GM20431 (cell line): ENCODE results near the gene RRP9.

Experiments
- in situ Hi-C: fragments of 300-500 bp; cut with MseI, MboI; formaldehyde crosslinking; loops from one replicate; pipeline ENCODE4 v1.15.0; 2020; ENCODE audit warnings: low sequenced_read_pairs; ENCODE audit not compliant: unreplicated experiment

The RRP9 gene

DNA sequence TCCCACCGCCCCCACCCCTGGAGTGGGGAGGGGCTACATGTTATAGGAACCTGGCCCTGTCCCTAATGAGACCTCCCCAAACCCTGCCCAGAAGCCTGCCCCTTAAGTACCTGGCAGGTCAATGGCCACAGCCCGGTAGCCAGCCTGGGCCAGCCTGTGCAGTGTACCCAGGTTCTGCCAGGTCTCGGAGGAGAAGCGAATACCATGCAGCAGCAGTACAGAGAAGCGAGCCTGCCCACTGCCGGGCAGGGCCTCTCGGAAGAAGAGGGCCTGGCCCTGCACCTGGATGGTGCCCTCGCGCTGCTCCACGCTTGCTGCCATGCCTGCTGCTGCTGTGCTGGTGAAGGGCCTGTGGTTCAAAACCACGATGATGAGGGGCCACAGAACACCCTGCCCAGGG is 29.6 kb upstream of the RRP9 start:
- in situ Hi-C loops: no loop called here

DNA sequence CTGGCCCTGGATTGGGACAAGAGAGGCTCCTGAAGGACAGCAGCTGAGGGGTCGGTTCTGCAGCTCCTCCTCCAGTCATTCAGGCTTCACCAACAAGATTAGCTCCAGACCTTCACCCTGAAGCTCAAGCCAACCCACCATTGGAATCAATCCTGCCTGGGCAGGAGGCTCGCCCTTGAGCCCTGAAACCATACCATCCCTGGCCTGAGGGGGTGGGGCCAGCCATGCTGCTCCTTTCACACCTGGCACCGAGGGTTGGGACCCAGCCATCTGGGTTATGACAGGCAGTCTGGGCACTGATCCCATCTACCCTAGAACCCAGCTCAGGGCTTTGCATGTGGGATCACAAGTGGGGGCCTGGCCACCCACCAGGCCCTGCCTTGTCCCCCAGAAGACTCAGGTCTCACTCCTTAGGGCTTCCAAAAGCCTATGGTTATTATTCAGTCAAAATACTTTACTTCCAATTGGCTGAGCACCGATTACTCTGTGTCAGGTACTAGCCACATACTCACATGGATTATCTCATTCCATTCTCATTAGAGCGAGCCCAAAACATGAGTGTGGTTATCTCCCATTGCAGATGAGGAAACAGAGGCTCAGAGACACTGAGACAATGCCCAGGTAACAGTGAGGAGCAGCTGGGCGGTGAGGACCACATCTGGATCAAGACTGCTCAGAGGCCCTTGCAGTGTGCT is 29.0 kb upstream of the RRP9 start:
- in situ Hi-C loops: no loop called here

DNA sequence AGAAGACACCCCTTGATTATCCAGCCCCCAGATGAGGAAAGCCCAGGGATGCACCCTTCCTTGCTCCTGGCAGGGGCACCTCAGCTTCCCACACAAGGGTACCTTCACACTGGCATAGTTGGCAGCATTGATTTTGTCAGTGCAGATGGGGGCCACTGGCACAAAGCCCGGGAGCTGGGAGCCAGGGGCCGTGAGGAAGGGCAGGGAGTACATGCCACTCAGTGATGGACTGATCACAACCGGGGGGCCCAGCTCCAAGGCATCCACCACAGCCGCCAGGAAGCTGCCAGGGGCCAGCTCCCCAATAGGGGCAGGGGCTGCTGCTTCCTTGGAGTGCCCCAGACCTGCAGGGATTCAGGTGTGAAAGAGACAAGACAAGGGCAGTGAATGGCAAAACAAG is 28.1 kb upstream of the RRP9 start:
- in situ Hi-C loops: no loop called here

DNA sequence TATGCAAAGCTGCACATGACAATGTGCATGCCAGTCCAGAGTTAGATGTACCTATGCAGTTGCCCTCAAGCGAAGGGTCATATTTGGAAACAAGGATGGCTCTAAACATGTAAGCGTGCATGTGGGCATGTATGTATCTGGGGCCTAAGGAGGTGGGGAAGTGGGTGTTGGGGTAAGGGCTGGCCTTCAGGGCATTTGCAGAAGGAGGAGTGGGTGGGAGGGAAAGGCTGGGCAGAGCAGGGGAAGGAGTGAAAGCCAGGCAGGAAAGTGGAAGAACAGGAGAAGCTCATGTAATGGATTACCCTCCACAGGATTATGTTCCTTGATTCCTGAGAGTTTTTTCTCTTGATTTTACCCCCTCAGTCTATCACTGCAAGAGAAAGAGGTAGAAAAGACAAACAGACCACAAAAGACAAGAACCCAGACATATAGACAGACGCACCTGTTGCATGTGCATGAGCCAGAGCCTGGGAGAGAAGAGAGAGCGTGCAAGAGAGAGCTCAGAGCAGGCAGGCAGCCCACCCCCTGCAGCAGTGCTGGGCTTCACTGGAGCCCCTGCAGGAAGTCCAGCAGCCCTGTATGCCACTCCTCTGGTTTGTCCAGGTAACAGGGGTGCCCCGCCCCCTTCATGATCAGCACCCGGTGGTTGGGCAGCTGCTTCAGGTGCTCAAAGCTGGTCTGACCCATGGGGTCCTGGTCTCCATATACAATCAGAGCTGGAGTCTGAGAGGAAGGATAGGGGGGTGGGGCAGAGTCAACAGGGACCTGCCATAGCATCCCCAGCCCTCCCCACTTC is 27.4 kb upstream of the RRP9 start:
- in situ Hi-C loops: no loop called here

DNA sequence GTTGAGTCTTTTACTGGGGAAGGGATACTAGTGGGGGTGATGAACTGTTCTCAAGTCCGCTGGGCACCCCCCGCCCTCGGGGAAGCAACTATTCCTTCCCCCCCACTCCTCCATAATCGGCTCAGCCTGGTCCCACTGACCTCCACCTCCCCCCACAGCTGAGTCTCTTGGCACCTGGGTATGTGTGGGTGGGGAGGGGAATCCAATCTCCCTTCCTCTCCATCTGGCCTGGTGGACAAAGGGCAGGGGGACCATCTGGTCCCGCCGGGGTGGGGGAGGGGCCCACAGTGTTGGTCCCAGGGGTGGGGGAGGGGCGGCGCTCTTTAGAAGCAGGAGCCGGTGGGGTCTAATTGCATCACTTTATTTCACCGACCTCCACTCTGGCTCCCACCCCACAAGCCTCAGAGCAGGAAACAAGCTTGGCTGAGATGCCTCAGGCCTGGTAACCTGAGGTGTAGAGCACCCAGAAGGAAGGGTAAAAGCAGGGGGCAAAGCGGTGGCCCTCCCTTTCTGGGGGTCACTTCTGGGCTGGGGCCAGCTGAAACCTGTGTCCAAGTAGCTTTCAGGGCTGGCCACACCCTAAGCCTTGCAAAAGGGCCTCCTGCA is 26.6 kb upstream of the RRP9 start:
- in situ Hi-C loops: no loop called here

DNA sequence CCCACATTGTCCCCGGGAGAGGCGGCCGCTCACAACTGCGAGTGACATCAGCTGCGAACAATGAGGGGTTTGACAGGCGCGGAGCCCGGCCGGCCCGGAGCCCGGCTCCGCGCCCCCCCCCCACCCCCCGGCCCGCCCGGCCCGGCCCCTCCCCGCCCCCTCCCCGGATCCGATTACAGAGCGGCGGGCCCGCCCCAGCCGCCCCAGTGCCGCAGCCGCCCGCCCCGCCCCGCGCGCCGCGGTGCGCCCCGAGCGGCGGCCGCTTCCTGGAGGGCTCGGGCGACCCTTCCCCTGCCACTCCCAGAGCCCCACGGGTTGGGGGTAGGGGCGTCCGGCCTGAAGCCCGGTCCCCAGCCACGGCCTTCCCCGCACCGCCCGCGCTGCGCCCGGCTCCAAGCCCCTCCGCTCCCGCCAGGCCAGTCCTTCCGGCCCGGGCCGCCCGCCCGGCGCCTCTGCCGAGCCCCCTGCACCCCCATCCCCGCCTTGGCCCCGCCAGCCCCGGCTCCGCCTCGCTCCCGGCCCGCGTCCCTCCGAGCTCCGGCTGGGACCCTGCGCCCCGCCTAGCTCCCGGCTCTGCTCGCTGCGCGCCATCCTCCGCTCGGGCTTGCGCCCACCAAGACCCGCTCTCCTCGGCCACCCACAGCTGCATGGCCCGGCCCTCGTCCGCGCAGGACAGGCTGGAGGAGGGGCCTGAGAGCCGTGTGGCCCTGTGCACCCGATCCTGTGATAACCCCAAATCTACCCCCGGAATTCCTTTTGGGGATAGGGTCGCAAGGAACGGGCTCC is 25.9 kb upstream of the RRP9 start, which contains the start of gene PCBP4:
Gene PCBP4, minus strand, starts transcription at position 71 of the 786 bp plus-strand sequence. CDS start 6,214 bp downstream, outside the sequence.
- in situ Hi-C loops: no loop called here

DNA sequence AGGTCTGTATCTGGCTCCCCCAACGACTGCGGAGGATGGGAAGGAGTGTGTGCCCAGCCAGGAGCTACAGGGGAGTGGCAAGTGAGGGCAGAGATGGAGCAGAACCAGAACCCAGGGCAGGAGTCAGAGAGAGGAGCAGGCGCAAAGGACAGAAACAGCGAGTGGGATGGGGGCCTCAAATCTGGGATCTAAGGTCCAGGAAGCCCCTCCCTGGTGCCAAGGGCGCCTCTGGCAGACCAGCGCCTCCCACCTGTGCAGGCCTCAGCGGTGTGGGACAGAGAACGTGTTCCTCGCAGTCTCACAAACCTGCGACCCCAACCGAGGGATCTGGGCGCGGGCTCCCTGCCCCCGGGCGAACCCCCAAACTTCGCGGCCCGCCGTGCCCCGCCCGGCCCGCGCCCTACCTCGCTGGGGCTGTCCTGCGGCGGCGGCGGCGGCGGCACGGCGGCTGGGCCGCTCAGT is 25.2 kb upstream of the RRP9 start:
- in situ Hi-C loops: no loop called here

DNA sequence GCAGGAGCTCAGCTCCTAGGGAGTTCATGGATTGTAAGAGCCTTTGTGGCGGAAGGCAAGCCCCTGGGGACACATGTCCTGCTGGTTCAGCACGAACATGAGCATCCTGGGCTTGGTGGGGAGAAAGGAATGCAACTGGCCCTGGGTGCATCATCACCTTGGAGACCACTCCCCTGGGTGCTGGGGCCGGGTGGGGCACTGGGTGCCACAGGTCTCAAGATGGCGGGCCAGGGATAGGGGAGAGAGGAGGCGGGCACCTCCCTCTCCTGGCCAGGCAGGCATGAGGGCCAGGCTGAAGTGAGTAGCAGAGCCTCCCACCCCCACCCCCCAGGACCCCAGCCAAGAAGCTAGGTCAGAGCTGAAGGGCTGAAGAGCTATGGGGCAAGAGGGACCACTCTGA is 24.8 kb upstream of the RRP9 start:
- in situ Hi-C loops: no loop called here

DNA sequence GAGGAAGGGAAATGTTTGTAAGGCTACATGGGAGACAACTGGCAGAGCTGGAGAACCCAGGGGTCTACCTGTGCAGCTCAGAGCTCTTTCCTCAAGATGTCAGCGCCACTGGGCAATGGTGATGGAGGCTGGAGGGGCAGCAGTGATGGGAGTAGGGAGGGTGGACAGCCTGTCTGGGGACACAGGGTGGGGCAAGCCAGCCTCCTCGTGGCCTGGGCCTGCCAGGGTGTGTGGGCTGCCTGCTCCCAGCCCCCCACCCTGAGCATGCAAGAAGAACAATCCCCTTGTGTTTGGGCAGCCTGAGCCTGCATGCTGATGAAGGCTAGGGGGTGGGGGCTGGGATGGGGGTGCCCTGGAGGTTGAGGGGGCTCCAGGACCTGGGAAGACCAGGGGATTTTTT is 24.3 kb upstream of the RRP9 start:
- in situ Hi-C loops: no loop called here

DNA sequence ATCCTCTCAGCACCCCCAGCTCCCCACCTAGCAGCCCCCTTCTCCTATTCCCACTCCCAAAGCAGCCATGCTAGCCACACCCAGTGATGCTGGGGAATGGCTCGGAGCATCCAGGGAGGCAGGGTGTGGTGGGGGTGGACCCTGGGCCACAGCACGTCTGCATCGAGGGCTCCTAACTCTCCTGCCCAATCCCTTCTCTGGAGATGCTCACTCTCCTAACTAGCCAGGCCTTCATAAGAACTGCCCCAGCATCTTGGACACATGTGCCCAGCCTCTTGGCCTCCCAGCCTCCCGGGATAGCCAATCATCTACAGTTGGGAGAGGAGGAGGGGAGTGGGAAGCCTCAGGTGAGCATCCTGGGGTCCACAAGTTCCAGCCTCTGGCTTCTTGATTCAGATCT is 22.8 kb upstream of the RRP9 start:
- in situ Hi-C loops: no loop called here

DNA sequence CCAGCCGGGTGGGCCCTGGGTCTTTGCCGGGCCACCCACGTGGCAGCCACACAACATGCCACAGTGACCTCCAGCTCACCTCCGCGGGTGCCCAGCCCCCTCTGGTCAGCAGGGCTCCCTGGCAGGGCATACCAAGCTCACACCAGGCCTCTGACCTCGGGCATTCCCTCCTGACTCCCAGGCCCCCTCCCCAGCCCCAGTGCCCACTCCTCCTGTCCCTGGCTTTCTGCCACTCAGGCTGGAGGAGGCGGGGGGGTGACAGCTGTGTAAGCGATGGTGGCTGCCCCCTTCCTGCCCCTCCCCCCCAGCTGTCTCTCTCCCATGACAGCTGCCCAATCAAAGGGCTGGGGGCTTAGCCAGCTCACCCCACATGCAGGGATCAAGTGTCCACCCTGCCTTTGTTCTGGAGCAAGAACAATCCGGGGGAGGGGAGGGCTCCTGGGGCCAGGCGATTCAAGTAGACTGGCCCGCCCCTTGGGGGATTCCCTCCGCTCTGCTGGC is 22.3 kb upstream of the RRP9 start:
- in situ Hi-C loops: no loop called here

DNA sequence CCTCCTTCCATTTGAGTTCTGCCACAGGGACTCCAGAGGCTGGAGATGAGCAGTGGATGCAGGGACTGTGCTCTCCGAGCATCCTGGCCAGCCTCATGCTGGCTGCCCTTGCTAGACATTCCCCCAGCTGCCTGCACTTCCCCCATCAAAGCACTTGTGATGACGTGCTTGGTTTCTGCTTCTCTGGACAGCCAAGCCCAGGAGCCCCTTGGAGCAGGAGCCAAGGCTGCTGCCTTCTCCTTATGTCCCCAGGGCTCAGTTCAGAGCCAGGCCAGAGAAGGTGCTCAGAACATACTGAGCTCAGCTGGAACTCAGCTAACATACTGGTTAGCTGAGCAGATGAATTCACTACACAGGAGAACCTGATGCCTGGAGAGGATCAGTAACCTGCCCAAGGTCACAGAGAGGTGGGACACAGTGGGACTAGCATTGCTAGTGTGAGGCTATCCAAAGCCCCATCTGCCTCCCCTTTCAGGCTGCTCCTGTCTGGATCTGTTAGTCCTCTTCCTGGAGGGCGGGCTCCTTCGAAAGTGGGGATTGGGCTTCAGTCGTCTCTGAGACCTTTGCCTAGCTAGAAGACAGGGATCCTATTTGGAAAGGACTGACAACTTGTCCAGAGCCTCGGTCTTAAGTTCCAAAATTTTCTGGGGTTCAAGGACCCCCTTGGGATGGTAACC is 21.3 kb upstream of the RRP9 start:
- in situ Hi-C loops: no loop called here

DNA sequence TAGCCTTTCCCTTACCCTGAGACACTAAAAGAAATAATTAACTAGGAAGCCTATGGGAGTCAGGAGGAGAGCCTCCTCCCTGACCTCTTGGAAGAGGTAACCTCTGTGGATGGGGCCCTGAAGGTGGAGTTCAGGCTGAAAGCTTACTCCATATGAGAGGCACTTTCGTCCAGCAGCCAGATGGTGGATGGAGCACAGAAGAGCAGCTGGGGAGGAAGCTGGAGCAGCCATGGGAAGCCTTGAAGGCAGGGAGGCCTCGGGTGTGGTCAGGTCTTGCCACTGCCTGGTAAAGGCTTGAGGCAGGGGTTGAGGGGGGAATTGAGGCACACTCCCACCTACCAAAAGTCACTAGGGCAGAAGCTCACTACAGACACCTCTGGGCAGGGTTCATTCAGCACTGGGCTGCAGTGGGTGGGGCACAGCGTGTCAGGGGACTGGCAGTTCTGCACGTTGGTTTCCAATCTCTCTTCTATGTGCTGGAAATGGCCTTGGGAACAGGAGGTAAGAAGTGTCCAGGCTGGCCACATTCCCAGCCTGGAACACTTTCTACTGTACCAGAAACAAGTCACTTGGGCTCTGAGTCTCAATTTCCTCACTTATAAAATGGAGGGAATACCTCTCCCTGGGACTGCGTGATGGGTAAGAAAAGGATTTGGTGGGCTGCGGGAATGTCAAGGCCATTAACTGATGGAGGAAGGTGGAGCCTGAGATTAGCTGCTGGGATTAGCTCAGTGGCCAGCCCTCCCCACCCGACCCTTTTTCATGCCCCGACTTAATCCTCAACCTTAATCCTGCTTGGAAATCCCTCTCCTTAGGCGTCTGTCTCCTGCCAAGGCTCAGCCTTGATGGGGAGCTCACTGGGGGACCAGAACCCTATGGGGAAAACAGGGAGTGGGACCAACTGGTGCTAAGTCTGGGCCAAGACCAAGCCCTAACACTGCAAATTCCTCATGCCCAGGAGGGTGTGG is 20.2 kb upstream of the RRP9 start:
- in situ Hi-C loops: no loop called here

DNA sequence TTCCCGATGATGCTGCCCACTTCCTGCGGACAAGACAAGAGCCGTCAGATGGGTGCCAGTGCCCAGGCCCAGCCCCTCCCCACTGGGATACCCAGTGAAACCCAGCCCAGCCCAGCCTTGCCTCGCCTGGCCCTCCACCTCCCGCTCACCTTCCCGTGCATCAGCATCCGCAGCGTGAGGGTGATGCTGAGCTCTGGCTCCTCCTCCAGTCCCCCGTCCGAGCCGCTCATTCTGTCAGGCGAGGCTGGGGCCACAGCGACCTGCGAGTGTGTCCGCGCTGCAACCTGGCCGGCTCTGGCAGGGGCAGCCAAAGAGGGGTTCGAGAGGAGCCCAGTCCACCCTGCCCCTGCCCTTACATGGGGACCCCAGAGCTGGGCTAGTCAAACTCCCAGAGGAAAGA is 19.3 kb upstream of the RRP9 start:
- in situ Hi-C loops: no loop called here

DNA sequence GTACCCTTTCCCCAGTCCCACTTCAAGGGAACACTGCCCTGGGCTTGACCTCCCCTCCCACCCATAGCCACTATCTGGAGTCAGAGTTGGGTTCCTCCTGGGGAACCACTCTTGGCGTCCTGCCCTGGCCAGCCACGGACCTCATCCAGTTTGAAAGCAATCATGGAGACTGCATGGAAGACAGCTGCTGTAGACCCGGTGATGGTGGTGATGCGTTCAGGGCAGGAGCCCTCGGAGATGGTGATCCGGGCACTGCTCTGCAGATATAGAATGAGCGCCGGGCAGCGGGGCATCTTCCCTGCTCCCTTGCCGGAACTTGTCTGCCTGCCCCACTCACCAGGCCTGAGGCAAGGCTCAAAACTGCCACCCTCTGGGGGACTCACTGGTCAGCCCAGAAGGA is 18.7 kb upstream of the RRP9 start:
- in situ Hi-C loops: no loop called here

DNA sequence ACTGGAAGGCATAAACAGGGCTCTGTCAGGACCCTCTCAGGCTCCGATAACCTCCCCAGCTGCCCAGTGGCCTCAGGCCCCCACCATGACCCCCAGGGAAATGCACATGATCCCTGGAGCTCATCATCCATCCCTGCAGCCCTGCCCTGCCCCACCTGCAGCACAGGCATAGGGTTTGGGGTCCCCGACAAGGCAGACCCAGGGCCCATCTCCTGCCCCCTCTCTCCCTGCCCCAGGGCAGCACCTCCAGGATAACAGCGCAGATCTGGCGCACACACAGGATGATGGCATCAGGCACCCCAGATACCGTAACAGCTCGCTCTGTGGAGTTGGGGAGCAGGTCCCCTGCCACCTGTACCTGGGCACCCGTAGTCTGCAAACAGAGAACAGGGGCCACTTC is 17.9 kb upstream of the RRP9 start:
- in situ Hi-C loops: no loop called here

DNA sequence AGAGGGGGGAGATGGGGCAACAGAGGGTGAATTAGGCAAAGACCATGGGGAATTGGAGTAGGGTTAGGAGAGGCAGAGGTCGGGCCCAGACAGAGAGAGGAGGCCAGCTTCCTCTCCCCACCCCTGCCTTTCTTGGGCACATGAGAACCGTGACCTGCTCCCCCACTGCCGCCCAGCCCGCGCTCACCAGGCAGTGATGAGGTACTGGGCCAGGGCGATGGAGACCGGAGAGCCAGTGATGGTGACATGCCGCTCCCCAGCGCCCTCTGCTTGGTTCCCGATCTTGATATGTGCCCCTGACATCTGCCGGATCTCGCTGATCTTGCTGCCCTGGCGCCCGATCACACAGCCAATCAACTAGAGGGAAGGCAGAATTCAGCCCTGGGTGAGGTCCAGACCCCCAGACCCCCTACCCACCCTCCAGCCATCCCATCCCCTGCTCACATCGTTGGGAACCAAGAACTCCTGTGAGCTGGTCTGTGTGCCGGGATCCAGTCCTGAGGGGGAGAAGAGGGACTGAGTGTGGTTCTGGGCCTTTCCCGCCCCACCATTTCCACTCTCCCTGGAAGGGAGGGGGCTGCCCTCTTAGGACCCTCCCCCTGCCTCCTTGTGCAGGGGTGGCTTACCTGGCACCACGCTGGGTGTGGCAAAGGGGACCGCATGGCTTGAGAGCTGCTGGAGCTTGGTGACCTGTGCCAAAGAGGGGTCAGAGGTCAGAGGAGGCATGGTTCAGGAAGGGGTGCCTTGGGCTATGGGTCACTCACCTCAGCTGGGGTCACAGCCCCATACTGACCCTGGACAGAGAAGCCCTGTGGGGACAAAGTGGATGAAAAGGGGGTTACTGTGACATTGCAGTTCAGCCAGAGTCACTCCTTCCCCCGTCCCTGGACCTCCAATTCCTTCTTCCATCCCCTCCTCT is 17.2 kb upstream of the RRP9 start:
- in situ Hi-C loops: no loop called here
